ENCODE measurements around the gene HEATR5A. TPM values are rescaled to one million over a fixed set of nuclear protein-coding genes. Genes with fewer than 3 reads are reported as not detected.
A peak's percentile ranks its signal among the peaks of the same experiment; 100 is the strongest.
"Not testable (repeated sequence)": the region's sequence is repeated elsewhere in the genome, so short reads cannot be mapped to it uniquely, and the experiment has no call there.

The HEATR5A gene
- total and polyA plus RNA-seq, 2 experiments from 2014 or later = 25.8 to 32.5 TPM

- no peak overlapping the region for H3K4me3 Mint-ChIP-seq
- no peaks in the 10 kb centered on the region for H3K36me3 Mint-ChIP-seq (ENCODE audit: low read depth)
- no peak overlapping the region for H3K27ac Mint-ChIP-seq
- no peak for DNase-seq (ENCODE audit: low spot score)
- peaks cover 4% of the 10 kb centered on the region for H3K4me1 Mint-ChIP-seq
- Histone ChIP-seq H3K27me3 (ENCODE audit: insufficient read depth) (no peaks in the 10 kb centered on the region), H3K4me3 (no peak overlapping the region), H3K27ac (ENCODE audit: low read depth) (no peak overlapping the region), H3K36me3 (ENCODE audit: insufficient read depth) (no peaks in the 10 kb centered on the region), H3F3A (replicated peaks; ENCODE audit: low read depth) (no peaks in the 10 kb centered on the region), H2AFZ (no peak overlapping the region), H3K4me2 (no peak overlapping the region), H3K79me2 (replicated peaks; ENCODE audit: insufficient read depth) (no peaks in the 10 kb centered on the region), H3K4me1 (ENCODE audit: insufficient read depth) (no peaks in the 10 kb centered on the region), H3K9me2 (ENCODE audit: insufficient read depth) (peaks cover 8% of the 10 kb centered on the region), H4K20me1 (replicated peaks; ENCODE audit: insufficient read depth) (no peaks in the 10 kb centered on the region)
- no peaks in the 10 kb centered on the region; the same call in 2 of the 3 replicates for H3K9me3 Mint-ChIP-seq
- H3K27me3 Mint-ChIP-seq (ENCODE audit: insufficient read depth, low read depth, poor library complexity) = no peaks in the 10 kb centered on the region
- TF ChIP-seq, protein P1, sequence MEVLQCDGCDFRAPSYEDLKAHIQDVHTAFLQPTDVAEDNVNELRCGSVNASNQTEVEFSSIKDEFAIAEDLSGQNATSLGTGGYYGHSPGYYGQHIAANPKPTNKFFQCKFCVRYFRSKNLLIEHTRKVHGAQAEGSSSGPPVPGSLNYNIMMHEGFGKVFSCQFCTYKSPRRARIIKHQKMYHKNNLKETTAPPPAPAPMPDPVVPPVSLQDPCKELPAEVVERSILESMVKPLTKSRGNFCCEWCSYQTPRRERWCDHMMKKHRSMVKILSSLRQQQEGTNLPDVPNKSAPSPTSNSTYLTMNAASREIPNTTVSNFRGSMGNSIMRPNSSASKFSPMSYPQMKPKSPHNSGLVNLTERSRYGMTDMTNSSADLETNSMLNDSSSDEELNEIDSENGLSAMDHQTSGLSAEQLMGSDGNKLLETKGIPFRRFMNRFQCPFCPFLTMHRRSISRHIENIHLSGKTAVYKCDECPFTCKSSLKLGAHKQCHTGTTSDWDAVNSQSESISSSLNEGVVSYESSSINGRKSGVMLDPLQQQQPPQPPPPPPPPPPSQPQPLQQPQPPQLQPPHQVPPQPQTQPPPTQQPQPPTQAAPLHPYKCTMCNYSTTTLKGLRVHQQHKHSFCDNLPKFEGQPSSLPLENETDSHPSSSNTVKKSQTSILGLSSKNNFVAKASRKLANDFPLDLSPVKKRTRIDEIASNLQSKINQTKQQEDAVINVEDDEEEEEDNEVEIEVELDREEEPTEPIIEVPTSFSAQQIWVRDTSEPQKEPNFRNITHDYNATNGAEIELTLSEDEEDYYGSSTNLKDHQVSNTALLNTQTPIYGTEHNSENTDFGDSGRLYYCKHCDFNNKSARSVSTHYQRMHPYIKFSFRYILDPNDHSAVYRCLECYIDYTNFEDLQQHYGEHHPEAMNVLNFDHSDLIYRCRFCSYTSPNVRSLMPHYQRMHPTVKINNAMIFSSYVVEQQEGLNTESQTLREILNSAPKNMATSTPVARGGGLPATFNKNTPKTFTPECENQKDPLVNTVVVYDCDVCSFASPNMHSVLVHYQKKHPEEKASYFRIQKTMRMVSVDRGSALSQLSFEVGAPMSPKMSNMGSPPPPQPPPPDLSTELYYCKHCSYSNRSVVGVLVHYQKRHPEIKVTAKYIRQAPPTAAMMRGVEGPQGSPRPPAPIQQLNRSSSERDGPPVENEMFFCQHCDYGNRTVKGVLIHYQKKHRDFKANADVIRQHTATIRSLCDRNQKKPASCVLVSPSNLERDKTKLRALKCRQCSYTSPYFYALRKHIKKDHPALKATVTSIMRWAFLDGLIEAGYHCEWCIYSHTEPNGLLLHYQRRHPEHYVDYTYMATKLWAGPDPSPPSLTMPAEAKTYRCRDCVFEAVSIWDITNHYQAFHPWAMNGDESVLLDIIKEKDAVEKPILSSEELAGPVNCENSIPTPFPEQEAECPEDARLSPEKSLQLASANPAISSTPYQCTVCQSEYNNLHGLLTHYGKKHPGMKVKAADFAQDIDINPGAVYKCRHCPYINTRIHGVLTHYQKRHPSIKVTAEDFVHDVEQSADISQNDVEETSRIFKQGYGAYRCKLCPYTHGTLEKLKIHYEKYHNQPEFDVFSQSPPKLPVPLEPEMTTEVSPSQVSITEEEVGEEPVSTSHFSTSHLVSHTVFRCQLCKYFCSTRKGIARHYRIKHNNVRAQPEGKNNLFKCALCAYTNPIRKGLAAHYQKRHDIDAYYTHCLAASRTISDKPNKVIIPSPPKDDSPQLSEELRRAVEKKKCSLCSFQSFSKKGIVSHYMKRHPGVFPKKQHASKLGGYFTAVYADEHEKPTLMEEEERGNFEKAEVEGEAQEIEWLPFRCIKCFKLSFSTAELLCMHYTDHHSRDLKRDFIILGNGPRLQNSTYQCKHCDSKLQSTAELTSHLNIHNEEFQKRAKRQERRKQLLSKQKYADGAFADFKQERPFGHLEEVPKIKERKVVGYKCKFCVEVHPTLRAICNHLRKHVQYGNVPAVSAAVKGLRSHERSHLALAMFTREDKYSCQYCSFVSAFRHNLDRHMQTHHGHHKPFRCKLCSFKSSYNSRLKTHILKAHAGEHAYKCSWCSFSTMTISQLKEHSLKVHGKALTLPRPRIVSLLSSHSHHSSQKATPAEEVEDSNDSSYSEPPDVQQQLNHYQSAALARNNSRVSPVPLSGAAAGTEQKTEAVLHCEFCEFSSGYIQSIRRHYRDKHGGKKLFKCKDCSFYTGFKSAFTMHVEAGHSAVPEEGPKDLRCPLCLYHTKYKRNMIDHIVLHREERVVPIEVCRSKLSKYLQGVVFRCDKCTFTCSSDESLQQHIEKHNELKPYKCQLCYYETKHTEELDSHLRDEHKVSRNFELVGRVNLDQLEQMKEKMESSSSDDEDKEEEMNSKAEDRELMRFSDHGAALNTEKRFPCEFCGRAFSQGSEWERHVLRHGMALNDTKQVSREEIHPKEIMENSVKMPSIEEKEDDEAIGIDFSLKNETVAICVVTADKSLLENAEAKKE (CRISPR knock-in tag; IDR thresholded peaks at IDR 0.05) = no peak
- no peak for TF ChIP-seq EZH2 (IDR thresholded peaks at IDR 0.05; ENCODE audit: low read depth, unreplicated experiment)
- TF ChIP-seq ETS1 (IDR thresholded peaks at IDR 0.05) = no peak
- no peak for TF ChIP-seq POLR2AphosphoS5 (IDR thresholded peaks at IDR 0.05; ENCODE audit: low read depth)
- no peak for TF ChIP-seq STAT1 (IDR thresholded peaks at IDR 0.05; ENCODE audit: unreplicated experiment)
- no peak for ATAC-seq
Observed at GRCh38 chr14:31465111-31465510, 44.8 kb upstream of the HEATR5A start.

DNA sequence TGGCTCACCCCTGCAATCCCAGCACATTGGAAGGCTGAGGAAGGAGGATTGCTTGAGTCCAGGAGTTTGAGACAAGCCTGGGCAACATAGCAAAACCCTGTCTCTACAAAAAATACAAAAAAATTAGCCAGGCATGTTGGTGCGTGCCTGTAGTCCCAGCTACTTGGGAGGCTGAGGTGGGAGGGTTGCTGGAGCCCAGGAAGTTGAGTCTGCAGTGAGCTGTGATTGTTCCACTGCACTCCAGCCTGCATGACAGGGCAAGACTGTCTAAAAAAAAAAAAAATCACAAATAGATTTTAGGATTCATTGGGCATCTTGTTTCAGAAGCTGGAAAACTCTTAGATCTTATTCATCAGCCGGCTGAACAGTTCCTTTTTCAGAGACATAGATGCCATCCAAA lies 42.1 kb upstream of the HEATR5A start:
- H3K4me2 ChIP-seq; ATAC-seq; H3K4me3 Mint-ChIP-seq; H3K27me3 Mint-ChIP-seq (ENCODE audit: insufficient read depth, low read depth, poor library complexity); H3F3A ChIP-seq (replicated peaks; ENCODE audit: low read depth); H3K79me2 ChIP-seq (replicated peaks; ENCODE audit: insufficient read depth); DNase-seq (ENCODE audit: low spot score); H3K36me3 ChIP-seq (ENCODE audit: insufficient read depth); H3K4me1 ChIP-seq (ENCODE audit: insufficient read depth); H3K27ac Mint-ChIP-seq; H3K9me2 ChIP-seq (ENCODE audit: insufficient read depth); H3K36me3 Mint-ChIP-seq (ENCODE audit: low read depth); H3K9me3 Mint-ChIP-seq; H3K27ac ChIP-seq (ENCODE audit: low read depth); H3K4me3 ChIP-seq; H4K20me1 ChIP-seq (replicated peaks; ENCODE audit: insufficient read depth); H3K27me3 ChIP-seq (ENCODE audit: insufficient read depth): not testable (repeated sequence)
- peaks cover 15% of the 10 kb centered on the region for H3K4me1 Mint-ChIP-seq
- H2AFZ ChIP-seq = 0 out of 2 replicates have a peak overlapping the region, but pooled peaks have one; percentile 48

Data from GM23338 (cell line).